ENCODE measurements around the gene TSSK2.

The TSSK2 gene

GRCh38 chr22:19106886-19107729 is 24.0 kb upstream of the TSSK2 start:
- no peak for DNase-seq

GRCh38 chr22:19107730-19108074 is 23.4 kb upstream of the TSSK2 start:
- no peak for DNase-seq

GRCh38 chr22:19108807-19109197 is 22.3 kb upstream of the TSSK2 start:
- no peak for DNase-seq

GRCh38 chr22:19109198-19110063 is 21.7 kb upstream of the TSSK2 start:
- DNase-seq = no peak

- DNase-seq = no peak
Measured at GRCh38 chr22:19110064-19110458, 21.0 kb upstream of the TSSK2 start.

GRCh38 chr22:19110646-19111045 is 20.5 kb upstream of the TSSK2 start:
- DNase-seq = no peak

- DNase-seq = no peak
Measured at GRCh38 chr22:19111140-19111539, 20.0 kb upstream of the TSSK2 start.

GRCh38 chr22:19111584-19111983 is 19.5 kb upstream of the TSSK2 start:
- no peak for DNase-seq

- DNase-seq = no peak
Measured at GRCh38 chr22:19113429-19113828, 17.7 kb upstream of the TSSK2 start.

GRCh38 chr22:19114984-19115552 is 16.0 kb upstream of the TSSK2 start:
- no peak for DNase-seq

GRCh38 chr22:19115628-19116027 is 15.5 kb upstream of the TSSK2 start:
- DNase-seq = no peak

GRCh38 chr22:19117111-19117512 is 14.0 kb upstream of the TSSK2 start:
- peak; percentile 58 for DNase-seq

- no peak for DNase-seq
Measured at GRCh38 chr22:19118329-19118880, 12.7 kb upstream of the TSSK2 start.

- DNase-seq = no peak
Measured at GRCh38 chr22:19119949-19120348, 11.2 kb upstream of the TSSK2 start.

GRCh38 chr22:19120829-19121630 is 10.1 kb upstream of the TSSK2 start:
- DNase-seq = no peak

- DNase-seq = peak; percentile 17
Measured at GRCh38 chr22:19121631-19122142, 9.4 kb upstream of the TSSK2 start.

- DNase-seq = peak; percentile 95
Measured at GRCh38 chr22:19122143-19122751, 8.9 kb upstream of the TSSK2 start, which contains the start of gene DGCR2. TSS of gene DGCR2 (minus strand) at chr22:19122412. CDS start at chr22:19122206, 206 bp downstream.

- DNase-seq = no peak
Measured at GRCh38 chr22:19122752-19123492, 8.2 kb upstream of the TSSK2 start.

GRCh38 chr22:19123936-19124335 is 7.2 kb upstream of the TSSK2 start:
- no peak for DNase-seq

- no peak for DNase-seq
Measured at GRCh38 chr22:19124377-19124776, 6.7 kb upstream of the TSSK2 start.

- DNase-seq = no peak
Measured at GRCh38 chr22:19125011-19125410, 6.1 kb upstream of the TSSK2 start.
